T-cell (primary cell): ENCODE data around the gene TSGA10. TPM values are rescaled to one million over a fixed set of nuclear protein-coding genes. Genes with fewer than 3 reads are reported as not detected.
A peak's percentile ranks its signal among the peaks of the same experiment; 100 is the strongest.
"Not testable (repeated sequence)": the region's sequence is repeated elsewhere in the genome, so short reads cannot be mapped to it uniquely, and the experiment has no call there.

Source experiments
- ATAC-seq, 4 experiments: fragments of 200-7000 bp in 3 of 4; fragments of 150-1000 bp in 1 of 4; cut with Tn5 transposase; replicated peaks in 1 of 4; 1 replicate in 3 of 4; 2 replicates in 1 of 4; pipeline ENCODE4 v1.10.0; 2021; ENCODE audit warnings: moderate library complexity in 3 of 4, mild to moderate bottlenecking in 2 of 4, moderate number of reproducible peaks in 1 of 4
- CTCF ChIA-PET, 2 donors: fragments of 300-600 bp; sonication (Branson Sonifier 250); formaldehyde crosslinking; loops; one replicate each; lab custom pipeline; 2022; ENCODE audit warnings: antibody characterized with exemption in 2 of 2; lab: Charles Lee
- POLR2A ChIA-PET, 2 donors: fragments of 300-600 bp; sonication (Branson Sonifier 250); formaldehyde crosslinking; loops; one replicate each; lab custom pipeline; 2022; ENCODE audit warnings: antibody characterized with exemption in 2 of 2; lab: Charles Lee
- DNase-seq, 35 experiments: peaks; one replicate each; pipeline versions ENCODE4 v3.0.0 to v3.0.0-alpha.2; 2013 to 2023
- H3K27ac ChIP-seq: one replicate; pipeline ENCODE4 v1.5.1; 2013; ENCODE audit warnings: low read length
- H3K27me3 ChIP-seq, 2 experiments: replicated peaks in 1 of 2; 1 replicate in 1 of 2; 2 replicates in 1 of 2; pipeline versions ENCODE4 v1.6.1 to v1.7.0; 2013; ENCODE audit warnings: low read length in 1 of 2, mixed read lengths in 1 of 2; ENCODE audit not compliant: control insufficient read depth in 2 of 2, insufficient read depth in 2 of 2; ENCODE audit errors: extremely low read depth in 1 of 2
- H3K36me3 ChIP-seq, 2 donors: 1 replicate in 1 of 2; 2 replicates in 1 of 2; pipeline versions ENCODE4 v1.6.1 to v1.7.0; 2013; ENCODE audit warnings: low read length in 1 of 2; ENCODE audit not compliant: control insufficient read depth in 2 of 2, insufficient read depth in 1 of 2; ENCODE audit errors: extremely low read depth in 1 of 2
- H3K4me1 ChIP-seq, 2 experiments: 1 replicate in 1 of 2; 2 replicates in 1 of 2; pipeline versions ENCODE4 v1.6.1 to v1.7.0; 2013; ENCODE audit warnings: low read length in 2 of 2, mixed read lengths in 1 of 2; ENCODE audit not compliant: insufficient read depth in 2 of 2, control insufficient read depth in 1 of 2; ENCODE audit errors: extremely low read depth in 1 of 2
- H3K4me3 ChIP-seq, 2 donors: 1 replicate in 1 of 2; 2 replicates in 1 of 2; pipeline versions ENCODE4 v1.5.1 to v1.7.0; 2013; ENCODE audit warnings: mild to moderate bottlenecking in 2 of 2, low read length in 1 of 2, moderate library complexity in 1 of 2; ENCODE audit not compliant: control insufficient read depth in 1 of 2; ENCODE audit errors: extremely low read depth in 1 of 2
- H3K9me3 ChIP-seq: 2 replicates; pipeline ENCODE4 v1.7.0; 2013
- H3K27ac Mint-ChIP-seq, 2 donors: one replicate each; pipeline ENCODE4 v1.8.0; 2020 to 2021; ENCODE audit warnings: mild to moderate bottlenecking in 2 of 2, mixed read lengths in 2 of 2
- H3K27me3 Mint-ChIP-seq, 2 donors: one replicate each; pipeline ENCODE4 v1.8.0; 2021 to 2022; ENCODE audit warnings: mixed read lengths in 2 of 2
- H3K36me3 Mint-ChIP-seq: one replicate; pipeline ENCODE4 v1.8.0; 2021; ENCODE audit warnings: mixed read lengths
- H3K4me1 Mint-ChIP-seq, 3 donors: one replicate each; pipeline ENCODE4 v1.8.0; 2020 to 2022; ENCODE audit warnings: mixed read lengths in 3 of 3, mild to moderate bottlenecking in 1 of 3
- H3K4me3 Mint-ChIP-seq, 3 donors: one replicate each; pipeline ENCODE4 v1.8.0; 2020 to 2022; ENCODE audit warnings: mild to moderate bottlenecking in 3 of 3, mixed read lengths in 3 of 3, moderate library complexity in 3 of 3
- H3K9me3 Mint-ChIP-seq, 3 donors: one replicate each; pipeline ENCODE4 v1.8.0; 2020 to 2022; ENCODE audit warnings: mixed read lengths in 3 of 3
- WGBS: methylation state at CpG from one replicate; pipeline ENCODE4 v1.1.5; 2013; ENCODE audit warnings: missing lambda C conversion rate; ENCODE audit not compliant: insufficient coverage; 5-methylcytosine and 5-hydroxymethylcytosine counted together
- total RNA-seq, 35 experiments: library from RNA in 6 of 35; stranded (reverse) in 6 of 35; fragments of 120-200 nt in 1 of 35; gene quantifications; one replicate each; pipeline versions ENCODE4 v1.2.1 to v1.2.4 and lab custom pipeline; 2013 to 2026

TSGA10 gene
- total RNA-seq, 5 donors from 2014 or later (not counting 1 experiment from before 2014, with no cell fraction given): 14.0 to 16.2 (median 15.8) TPM

DNA sequence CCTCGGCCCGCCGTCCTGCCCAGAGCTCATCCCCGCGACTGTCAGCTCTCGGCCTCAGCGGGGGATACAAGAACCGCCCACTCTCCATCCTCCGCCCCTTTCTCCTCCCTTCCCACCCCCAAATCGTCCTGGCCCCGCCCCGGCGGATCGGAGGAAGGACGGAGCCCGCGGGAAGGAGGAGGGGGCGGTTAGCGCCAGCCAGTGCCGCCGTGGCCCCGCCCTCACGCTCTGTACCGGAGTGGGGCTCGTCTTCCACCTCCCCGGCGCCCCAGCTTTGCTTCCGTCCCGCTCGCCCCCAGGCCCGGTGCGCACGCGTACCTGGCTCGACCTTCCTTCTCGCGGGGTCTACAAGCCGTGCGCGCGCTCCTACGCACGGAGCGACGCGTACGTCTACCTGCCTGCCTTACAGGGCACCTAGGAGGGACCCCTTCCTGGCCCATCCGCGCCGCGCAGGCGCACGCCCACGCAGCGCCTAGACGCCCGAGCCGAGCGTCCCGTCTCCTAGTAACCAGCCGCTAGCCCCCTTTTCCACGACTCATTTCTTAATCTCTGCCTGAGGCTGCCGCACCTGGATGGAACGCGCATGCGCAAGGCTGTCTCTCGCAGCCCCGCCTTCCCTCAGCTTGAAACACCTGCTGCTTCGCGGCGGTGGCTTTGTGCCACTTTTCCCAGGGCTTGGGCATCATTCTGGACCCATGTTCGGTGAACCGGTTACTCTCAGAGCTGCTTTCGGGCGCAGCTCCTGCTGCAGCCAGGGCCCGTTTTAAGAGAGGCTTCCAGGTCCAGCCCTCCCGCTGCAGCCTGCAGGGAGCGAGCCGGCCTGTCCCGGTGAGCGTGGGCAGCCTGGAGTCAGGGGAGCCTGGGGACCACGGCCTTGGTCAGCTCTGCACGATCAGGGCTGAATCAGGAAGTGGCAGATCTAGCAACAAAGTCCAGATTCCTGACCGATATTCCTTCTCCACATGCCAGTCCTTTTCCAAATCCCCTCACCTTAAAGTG, 13.3 kb downstream of the TSGA10 start, which contains the start of gene C2orf15:
C2orf15 (plus strand) TSS at position 598 of the 999 bp plus-strand sequence. CDS start 8,852 bp downstream, outside the sequence.
- peak within 1 kb of the TSS; percentile 95 to 97 for H3K27ac Mint-ChIP-seq

DNA sequence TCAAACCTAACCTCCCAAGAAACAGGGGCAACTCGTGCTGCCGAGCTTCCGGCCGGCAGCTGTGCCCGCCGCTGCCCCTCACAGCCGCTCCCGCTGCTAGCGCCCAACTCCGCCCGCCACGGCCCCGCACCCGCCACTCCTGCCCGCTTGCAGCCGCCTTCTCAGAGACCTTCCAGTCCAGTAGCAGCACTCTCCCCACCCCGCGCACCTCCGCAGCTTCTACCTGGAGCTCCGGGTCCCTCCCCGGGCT, 14.0 kb downstream of the TSGA10 start:
- Mint-ChIP-seq H3K4me3 (peak overlapping the region; percentile 87 to 95 (median 94)), H3K27me3 (no peaks in the 10 kb centered on the region), H3K9me3 (peaks cover 0 to 2% (median 0%) of the 10 kb centered on the region in 3 donors), H3K4me1 (peaks cover 10 to 24% (median 19%) of the 10 kb centered on the region in 3 donors), H3K27ac (peak overlapping the region; percentile 95 to 97), H3K36me3 (peaks cover 13% of the 10 kb centered on the region)
- peak overlapping the region; percentile 74 to 98 for H3K4me3 ChIP-seq
- peaks cover 11 to 14% of the 10 kb centered on the region in 2 experiments for H3K4me1 ChIP-seq
- ATAC-seq (peak; percentile 20 to 27 (median 24)), DNase-seq (no peak)
- H3K9me3 ChIP-seq: no peaks in the 10 kb centered on the region
- ChIA-PET CTCF (interaction anchor here in 1 of 2 donors (0.8 to 2.3 kb wide), 6 partner anchors 15 to 349 kb away, joined by 3 to 13 read pairs (median 4); partner anchors contain the start of genes EIF5B, LIPT1, MITD1 and MRPL30), POLR2A (interaction anchor here (0.6 to 1.4 kb wide), 9 partner anchors 9 to 352 kb away, joined by 3 to 14 read pairs (median 4); partner anchors contain the start of gene REV1 (in 1 of the 2))
- H3K27ac ChIP-seq: peak overlapping the region; percentile 95
- H3K27me3 ChIP-seq: no peaks in the 10 kb centered on the region
- no peaks in the 10 kb centered on the region for H3K36me3 ChIP-seq
- WGBS: 0% methylated on average over 21 of the region's 21 CpGs

More for the DNA sequence above, 13.3 kb downstream of the TSGA10 start, which contains the start of gene C2orf15:
- Histone ChIP-seq H3K27me3 (no peaks in the 10 kb centered on the region), H3K4me3 (peak within 1 kb of the TSS; percentile 92 to 98), H3K4me1 (peaks cover 11 to 14% of the 10 kb centered on the region in 2 experiments), H3K9me3 (no peaks in the 10 kb centered on the region), H3K36me3 (no peaks in the 10 kb centered on the region), H3K27ac (peak within 1 kb of the TSS; percentile 95)
- peak; percentile 88 to 92 (median 89) for ATAC-seq
- peak; percentile 90 to 98 (median 94) for DNase-seq
- ChIA-PET CTCF (interaction anchor here in 1 of 2 donors (0.5 to 2.3 kb wide), 7 partner anchors 14 to 1436 kb away, joined by 3 to 13 read pairs (median 4); partner anchors contain the start of genes EIF5B, LIPT1, MITD1 and MRPL30), POLR2A (interaction anchor here (0.6 to 1.4 kb wide), 9 partner anchors 9 to 349 kb away, joined by 3 to 14 read pairs (median 3); partner anchors contain the start of gene REV1 (in 1 of the 2))
- H3K36me3 Mint-ChIP-seq: peaks cover 13% of the 10 kb centered on the region
- peak within 1 kb of the TSS; percentile 87 to 95 (median 94) for H3K4me3 Mint-ChIP-seq
- WGBS: under 1% methylated on average over 76 of the region's 84 CpGs
- no peaks in the 10 kb centered on the region for H3K27me3 Mint-ChIP-seq
- H3K9me3 Mint-ChIP-seq: no peaks in the 10 kb centered on the region
- peaks cover 10 to 24% (median 19%) of the 10 kb centered on the region in 3 donors for H3K4me1 Mint-ChIP-seq

- peak overlapping the region; percentile 95 for H3K27ac ChIP-seq
- Mint-ChIP-seq H3K9me3 (peaks cover 0 to 2% (median 0%) of the 10 kb centered on the region in 3 donors), H3K4me3 (peak overlapping the region; percentile 87 to 95 (median 94)), H3K27ac (peak overlapping the region; percentile 95 to 97), H3K36me3 (peaks cover 15% of the 10 kb centered on the region), H3K4me1 (peaks cover 10 to 24% (median 19%) of the 10 kb centered on the region in 3 donors), H3K27me3 (no peaks in the 10 kb centered on the region)
- ATAC-seq: no peak
- POLR2A ChIA-PET: interaction anchor here (0.6 to 1.4 kb wide), 8 partner anchors 10 to 352 kb away, joined by 3 to 14 read pairs (median 4); partner anchors contain the start of gene REV1 (in 1 of the 2)
- H3K36me3 ChIP-seq: no peaks in the 10 kb centered on the region
- peaks cover 11 to 14% of the 10 kb centered on the region in 2 experiments for H3K4me1 ChIP-seq
- DNase-seq: no peak
- peak overlapping the region; percentile 74 to 98 for H3K4me3 ChIP-seq
- CTCF ChIA-PET: interaction anchor here in 1 of 2 donors (0.8 to 2.3 kb wide), 5 partner anchors 15 to 350 kb away, joined by 3 to 13 read pairs (median 4); partner anchors contain the start of genes EIF5B, LIPT1, MITD1 and MRPL30
- no peaks in the 10 kb centered on the region for H3K9me3 ChIP-seq
- 11% methylated on average over 9 of the region's 17 CpGs for WGBS
- H3K27me3 ChIP-seq: no peaks in the 10 kb centered on the region
Measured at GRCh38 chr2:99140056-99140859, 14.5 kb downstream of the TSGA10 start.

GRCh38 chr2:99139003-99139402, 15.7 kb downstream of the TSGA10 start:
- Histone ChIP-seq H3K4me1 (peaks cover 11 to 14% of the 10 kb centered on the region in 2 experiments), H3K27me3 (no peaks in the 10 kb centered on the region), H3K4me3 (no peak overlapping the region), H3K9me3 (no peaks in the 10 kb centered on the region), H3K36me3 (no peaks in the 10 kb centered on the region), H3K27ac (no peak overlapping the region)
- DNase-seq (no peak), ATAC-seq (no peak)
- Mint-ChIP-seq H3K27ac (no peak overlapping the region), H3K4me1 (peaks cover 10 to 24% (median 19%) of the 10 kb centered on the region in 3 donors), H3K36me3 (peaks cover 22% of the 10 kb centered on the region), H3K9me3 (peaks cover 4 to 6% (median 5%) of the 10 kb centered on the region in 3 donors), H3K4me3 (no peak overlapping the region), H3K27me3 (no peaks in the 10 kb centered on the region)
- CTCF ChIA-PET: no interaction called here
- POLR2A ChIA-PET: interaction anchor here in 1 of 2 donors (0.7 kb wide), 1 partner anchor 662 kb away, joined by 3 read pairs; no protein-coding TSS in a partner anchor
- 93% methylated on average over 3 of the region's 4 CpGs for WGBS

GRCh38 chr2:99135044-99135556, 19.6 kb downstream of the TSGA10 start:
- not testable (repeated sequence) for H3K4me1 Mint-ChIP-seq, H3K27ac ChIP-seq

More at GRCh38 chr2:99135044-99135556, 19.6 kb downstream of the TSGA10 start:
- DNase-seq, ATAC-seq, CTCF ChIA-PET, H3K27me3 Mint-ChIP-seq, H3K4me3 Mint-ChIP-seq, H3K36me3 ChIP-seq, H3K4me1 ChIP-seq, H3K4me3 ChIP-seq, POLR2A ChIA-PET, H3K27ac Mint-ChIP-seq, H3K27me3 ChIP-seq, H3K9me3 ChIP-seq: not testable (repeated sequence)
- H3K9me3 Mint-ChIP-seq: peaks cover 20 to 38% (median 22%) of the 10 kb centered on the region in 3 donors
- peaks cover 50% of the 10 kb centered on the region for H3K36me3 Mint-ChIP-seq
- 80% methylated on average over 1 of the region's 2 CpGs for WGBS
